ENCODE measurements around the gene MTMR11. TPM values are rescaled to one million over a fixed set of nuclear protein-coding genes. Genes with fewer than 3 reads are reported as not detected.

MTMR11 gene
- total RNA-seq, 1 experiment from 2014 or later, result 10.5 TPM

DNA sequence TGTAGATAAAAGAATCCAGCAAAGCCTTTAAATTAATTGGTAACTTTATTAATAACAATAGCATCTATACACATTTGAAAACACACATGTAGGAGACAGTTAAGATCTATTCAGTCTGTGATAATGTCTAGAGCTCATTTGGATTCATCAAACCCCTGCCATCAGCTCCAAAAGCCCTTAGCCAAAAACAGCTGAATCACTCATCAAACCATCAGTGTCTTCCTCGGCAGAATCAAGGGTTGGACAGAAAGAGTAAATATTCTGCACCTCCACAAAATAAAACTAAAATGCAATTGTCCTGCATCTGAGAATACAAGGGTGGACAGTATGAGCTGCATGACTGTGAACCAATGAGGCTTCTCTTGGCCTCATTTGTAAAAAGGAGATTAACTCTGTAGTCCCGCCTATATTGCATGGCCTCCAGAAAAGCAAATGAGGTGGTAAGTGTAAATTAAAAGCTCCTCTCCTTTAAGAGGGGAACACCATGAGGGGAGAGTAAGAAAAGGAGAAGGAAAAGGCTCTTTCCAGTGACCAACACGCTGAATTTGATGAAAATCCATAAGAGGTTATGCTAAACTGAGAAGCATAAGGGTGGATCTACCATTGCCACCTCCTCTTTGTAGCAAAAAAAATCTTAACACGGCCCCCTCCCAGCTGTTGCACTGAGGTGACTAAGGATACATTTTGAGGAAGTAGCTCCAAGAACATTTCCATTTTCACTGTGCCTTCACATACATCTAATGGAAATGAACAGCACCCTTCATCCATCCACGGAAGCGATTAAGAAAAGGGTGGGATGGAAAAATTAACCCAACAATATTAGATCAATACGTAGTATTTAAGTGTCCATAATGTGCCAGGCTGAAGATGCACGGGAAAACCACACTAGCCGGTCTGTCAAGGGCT lies 52.0 kb downstream of the MTMR11 start:
- ChIA-PET POLR2A (interaction anchor here (1.4 to 5.5 kb wide), 5 partner anchors 35 to 302 kb away, joined by 4 to 46 read pairs (median 37); partner anchors contain the start of gene MTMR11), RAD21 (ENCODE audit: low non-redundant PET in 1 of 2, low total read pairs in 2 of 2, uncharacterized antibody in 2 of 2, unreplicated experiment in 2 of 2) (no interaction called here), CTCF (no interaction called here)
- Histone ChIP-seq H3K9me2 (ENCODE audit: insufficient read depth) (no peaks in the 10 kb centered on the region), H3K4me3 (replicated peaks in 1 of 2; ENCODE audit: low read depth in 1 of 2, low read length in 2 of 2) (peak overlapping the region; percentile 50 to 63), H2AFZ (ENCODE audit: low read depth, low read length, poor library complexity, severe bottlenecking) (no peak overlapping the region), H3K9me3 (ENCODE audit: control insufficient read depth in 1 of 2, insufficient read depth in 1 of 2, low read depth in 1 of 2, low read length in 2 of 2) (no peaks in the 10 kb centered on the region), H3K27me3 (ENCODE audit: insufficient read depth, low read length) (no peaks in the 10 kb centered on the region), H3K9ac (ENCODE audit: low read length) (peak overlapping the region; percentile 87), H4K20me1 (ENCODE audit: insufficient read depth) (no peaks in the 10 kb centered on the region), H3K36me3 (ENCODE audit: control insufficient read depth in 1 of 2, insufficient read depth in 2 of 2, low read length in 2 of 2) (no peaks in the 10 kb centered on the region), H3K4me1 (ENCODE audit: control insufficient read depth in 1 of 2, insufficient read depth in 2 of 2, low read length in 2 of 2) (peaks cover 21 to 45% of the 10 kb centered on the region in 2 experiments), H3K27ac (ENCODE audit: low read depth, low read length) (peak overlapping the region; percentile 91), H3K4me2 (ENCODE audit: low read length) (peak overlapping the region; percentile 91), H3K79me2 (ENCODE audit: insufficient read depth, low read length) (no peaks in the 10 kb centered on the region)
- intact Hi-C loops (cut with micrococcal nuclease), result no loop called here
- BruUV-seq (replicated peaks), result no TSS peak
- DNase-seq (ENCODE audit: low read depth, low spot score) (peak; percentile 7), ATAC-seq (no peak)
- TF ChIP-seq SRF (IDR thresholded peaks at IDR 0.05; ENCODE audit: low read depth) (0 out of 2 replicates have a peak, but pooled peaks have one; percentile 24), EZH2 (IDR thresholded peaks at IDR 0.05) (no peak), POLR2A (IDR thresholded peaks at IDR 0.05; ENCODE audit: borderline replicate concordance, extremely low read depth, insufficient read depth, insufficient read length) (peak; percentile 15), ZNF274 (IDR thresholded peaks at IDR 0.05; ENCODE audit: low read depth, low read length) (no peak), FOSL1 (IDR thresholded peaks at IDR 0.05; ENCODE audit: low read depth) (no peak), EZH2phosphoT487 (IDR thresholded peaks at IDR 0.05; ENCODE audit: borderline replicate concordance) (no peak), CEBPB (IDR thresholded peaks at IDR 0.05; ENCODE audit: low read depth) (no peak), RAD21 (IDR thresholded peaks at IDR 0.05; ENCODE audit: low read depth) (no peak)
- TF ChIP-seq, protein P1, sequence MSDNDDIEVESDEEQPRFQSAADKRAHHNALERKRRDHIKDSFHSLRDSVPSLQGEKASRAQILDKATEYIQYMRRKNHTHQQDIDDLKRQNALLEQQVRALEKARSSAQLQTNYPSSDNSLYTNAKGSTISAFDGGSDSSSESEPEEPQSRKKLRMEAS (IDR thresholded peaks at IDR 0.05), result 0 out of 2 replicates have a peak, but pooled peaks have one; percentile 20
- TF ChIP-seq, protein P2, sequence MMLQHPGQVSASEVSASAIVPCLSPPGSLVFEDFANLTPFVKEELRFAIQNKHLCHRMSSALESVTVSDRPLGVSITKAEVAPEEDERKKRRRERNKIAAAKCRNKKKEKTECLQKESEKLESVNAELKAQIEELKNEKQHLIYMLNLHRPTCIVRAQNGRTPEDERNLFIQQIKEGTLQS (IDR thresholded peaks at IDR 0.05), result no peak

All from HCT116 (cell line).